LNCAP (cell line): ENCODE results near the gene ECHS1.

ENCODE experiments used
- CTCF ChIP-seq: fragments of 450-650 bp; IDR thresholded peaks from 2 replicates; pipeline ENCODE4 v1.5.1; 2017; ENCODE audit warnings: mild to moderate bottlenecking

The ECHS1 gene

GRCh38 chr10:133359972-133360610 is 13.1 kb downstream of the ECHS1 start:
- no peak for TF ChIP-seq CTCF

GRCh38 chr10:133359554-133359971 is 13.6 kb downstream of the ECHS1 start:
- no peak for TF ChIP-seq CTCF

- TF ChIP-seq CTCF = no peak
Measured at GRCh38 chr10:133358925-133359310, 14.2 kb downstream of the ECHS1 start.

GRCh38 chr10:133358162-133358924 is 14.8 kb downstream of the ECHS1 start:
- TF ChIP-seq CTCF = no peak

GRCh38 chr10:133357285-133358161 is 15.6 kb downstream of the ECHS1 start, which contains the start of gene FUOM:
FUOM (minus strand) TSS chr10:133358019; CDS start chr10:133358007, 12 bp downstream.
- TF ChIP-seq CTCF = no peak

- no peak for TF ChIP-seq CTCF
Measured at GRCh38 chr10:133356549-133357284, 16.4 kb downstream of the ECHS1 start.

- TF ChIP-seq CTCF = no peak
Measured at GRCh38 chr10:133355991-133356390, 17.2 kb downstream of the ECHS1 start.
